HEK293 (cell line): ENCODE data around the gene WNT5B.

ENCODE experiments used
- CTCF ChIA-PET: fragments of 350-600 bp; formaldehyde crosslinking; extraction: SDS; loops from one replicate; lab custom pipeline; 2021; ENCODE audit warnings: antibody characterized with exemption; lab: Yijun Ruan, JAX
- POLR2A ChIA-PET: fragments of 300-600 bp; formaldehyde crosslinking; extraction: SDS; loops from one replicate; lab custom pipeline; 2020; ENCODE audit warnings: antibody characterized with exemption, inconsistent platforms; lab: Yijun Ruan, JAX
- H3K27ac ChIP-seq: fragments of 200-500 bp; sonication (Bioruptor generic); 2 replicates; pipeline ENCODE4 v1.5.1; 2014; ENCODE audit warnings: low read depth, low read length, control low read depth, inconsistent platforms; ENCODE audit errors: extremely low read depth
- H3K36me3 ChIP-seq, 2 experiments: fragments of 200-500 bp in 1 of 2; sonication (Bioruptor generic) in 1 of 2; 1 replicate in 1 of 2; 2 replicates in 1 of 2; pipeline ENCODE4 v1.5.1; 2014 to 2017; ENCODE audit warnings: inconsistent platforms in 2 of 2, low read length in 2 of 2; ENCODE audit not compliant: control insufficient read depth in 2 of 2, insufficient read depth in 1 of 2
- H3K4me1 ChIP-seq: fragments of 200-500 bp; sonication (Bioruptor generic); 2 replicates; pipeline ENCODE4 v1.5.1; 2014; ENCODE audit warnings: mild to moderate bottlenecking, low read length, inconsistent platforms; ENCODE audit not compliant: control insufficient read depth, insufficient read depth
- H3K4me3 ChIP-seq: 2 replicates; pipeline ENCODE4 v1.5.1; 2011; ENCODE audit warnings: low read depth, mild to moderate bottlenecking, control low read depth, low read length, moderate library complexity
- H3K9me3 ChIP-seq: fragments of 200-500 bp; sonication (Bioruptor generic); 2 replicates; pipeline ENCODE4 v1.5.1; 2014; ENCODE audit warnings: low read depth, low read length, inconsistent platforms; ENCODE audit not compliant: control insufficient read depth, insufficient read depth
- AEBP2 ChIP-seq: fragments of 450-650 bp; formaldehyde crosslinking; IDR thresholded peaks from 2 replicates; pipeline ENCODE4 v1.5.1; 2016; ENCODE audit warnings: missing biosample characterization, missing genetic modification characterization, borderline replicate concordance
- BCL6B ChIP-seq: fragments of 450-650 bp; formaldehyde crosslinking; IDR thresholded peaks from 2 replicates; pipeline ENCODE4 v1.5.1; 2017; ENCODE audit warnings: missing biosample characterization, missing genetic modification characterization
- KLF16 ChIP-seq: fragments of 450-650 bp; formaldehyde crosslinking; IDR thresholded peaks from 2 replicates; pipeline ENCODE4 v1.5.1; 2017; ENCODE audit warnings: missing biosample characterization, missing genetic modification characterization
- MZF1 ChIP-seq: fragments of 450-650 bp; formaldehyde crosslinking; IDR thresholded peaks from 2 replicates; pipeline ENCODE4 v1.5.1; 2017; ENCODE audit warnings: missing biosample characterization, missing genetic modification characterization, borderline replicate concordance
- SP2 ChIP-seq: fragments of 450-650 bp; formaldehyde crosslinking; IDR thresholded peaks from 2 replicates; pipeline ENCODE4 v1.5.1; 2016; ENCODE audit warnings: missing biosample characterization, missing genetic modification characterization
- TRIM28 ChIP-seq: IDR thresholded peaks from 2 replicates; pipeline ENCODE4 v1.6.1; 2011; ENCODE audit warnings: low read length, control low read depth, borderline replicate concordance
- YY1 ChIP-seq: fragments of 450-650 bp; formaldehyde crosslinking; IDR thresholded peaks from 2 replicates; pipeline ENCODE4 v1.5.1; 2018; ENCODE audit warnings: missing biosample characterization, missing genetic modification characterization
- ZBTB11 ChIP-seq: fragments of 450-650 bp; formaldehyde crosslinking; conservative IDR thresholded peaks from 2 replicates; pipeline ENCODE4 v1.5.1; 2016; ENCODE audit warnings: low read depth, missing biosample characterization, missing genetic modification characterization
- ZEB2 ChIP-seq: fragments of 450-650 bp; formaldehyde crosslinking; IDR thresholded peaks from 2 replicates; pipeline ENCODE4 v1.5.1; 2016; ENCODE audit warnings: missing biosample characterization, missing genetic modification characterization
- ZNF121 ChIP-seq: fragments of 450-650 bp; formaldehyde crosslinking; IDR thresholded peaks from 2 replicates; pipeline ENCODE4 v1.5.1; 2016; ENCODE audit warnings: missing biosample characterization, missing genetic modification characterization
- ZNF174 ChIP-seq: fragments of 450-650 bp; formaldehyde crosslinking; IDR thresholded peaks from 2 replicates; pipeline ENCODE4 v1.5.0; 2017; ENCODE audit warnings: missing biosample characterization, mild to moderate bottlenecking, missing genetic modification characterization
- ZNF248 ChIP-seq: fragments of 450-650 bp; formaldehyde crosslinking; IDR thresholded peaks from 2 replicates; pipeline ENCODE4 v1.5.1; 2017; ENCODE audit warnings: missing biosample characterization, missing genetic modification characterization
- ZNF274 ChIP-seq, 2 experiments: fragments of 200-500 bp in 1 of 2; fragments of 450-650 bp in 1 of 2; sonication (Bioruptor generic) in 1 of 2; formaldehyde crosslinking in 1 of 2; IDR thresholded peaks; 2 replicates each; pipeline versions ENCODE4 v1.5.1 to v1.6.1; 2014 to 2016; ENCODE audit warnings: borderline replicate concordance in 1 of 2, inconsistent platforms in 1 of 2, low read length in 1 of 2, missing biosample characterization in 1 of 2, missing genetic modification characterization in 1 of 2
- ZNF292 ChIP-seq: fragments of 450-650 bp; formaldehyde crosslinking; IDR thresholded peaks from 2 replicates; pipeline ENCODE4 v1.5.1; 2016; ENCODE audit warnings: low read depth, missing biosample characterization, missing genetic modification characterization, borderline replicate concordance
- ZNF350 ChIP-seq: fragments of 450-650 bp; formaldehyde crosslinking; IDR thresholded peaks from 2 replicates; pipeline ENCODE4 v1.5.0; 2017; ENCODE audit warnings: missing biosample characterization, mild to moderate bottlenecking, missing genetic modification characterization
- ZNF510 ChIP-seq: fragments of 450-650 bp; formaldehyde crosslinking; IDR thresholded peaks from 2 replicates; pipeline ENCODE4 v1.5.1; 2018; ENCODE audit warnings: mild to moderate bottlenecking, missing genetic modification characterization, missing biosample characterization; ENCODE audit not compliant: insufficient replicate concordance
- ZNF513 ChIP-seq: fragments of 450-650 bp; IDR thresholded peaks from 2 replicates; pipeline ENCODE4 v1.5.1; 2018; ENCODE audit warnings: missing biosample characterization, missing genetic modification characterization
- ZNF624 ChIP-seq: fragments of 450-650 bp; formaldehyde crosslinking; IDR thresholded peaks from 2 replicates; pipeline ENCODE4 v1.5.1; 2017; ENCODE audit warnings: missing biosample characterization, missing genetic modification characterization
- ZNF692 ChIP-seq: fragments of 450-650 bp; formaldehyde crosslinking; IDR thresholded peaks from 2 replicates; pipeline ENCODE4 v1.5.1; 2016; ENCODE audit warnings: missing biosample characterization, missing genetic modification characterization
- ZNF777 ChIP-seq: fragments of 450-650 bp; formaldehyde crosslinking; IDR thresholded peaks from 2 replicates; pipeline ENCODE4 v1.5.1; 2017; ENCODE audit warnings: missing biosample characterization, missing genetic modification characterization, borderline replicate concordance

The WNT5B gene

GRCh38 chr12:1692895-1693610 lies 64.0 kb downstream of the WNT5B start:
- H3K36me3 ChIP-seq, result peaks cover 0 to 5% of the 10 kb centered on the region in 2 experiments; a peak in 2 of 3 replicates
- no peak overlapping the region for H3K27ac ChIP-seq
- POLR2A ChIA-PET, result no interaction called here
- peaks cover 24% of the 10 kb centered on the region for H3K4me1 ChIP-seq
- H3K4me3 ChIP-seq, result no peak overlapping the region
- no peaks in the 10 kb centered on the region for H3K9me3 ChIP-seq
- TF ChIP-seq KLF16 (tag by site-specific recombination), result no peak
- no peak for TF ChIP-seq ZNF513 (tag by site-specific recombination)
- no peak for TF ChIP-seq ZNF624 (tag by site-specific recombination)
- no peak for TF ChIP-seq ZNF121
- no peak for TF ChIP-seq ZNF174 (tag by site-specific recombination)
- TF ChIP-seq ZEB2 (tag by site-specific recombination), result no peak
- TF ChIP-seq ZNF777 (tag by site-specific recombination), result no peak
- no peak for TF ChIP-seq AEBP2 (tag by site-specific recombination)
- TF ChIP-seq ZBTB11 (tag by site-specific recombination), result no peak
- no peak for TF ChIP-seq MZF1
- no peak for TF ChIP-seq ZNF248
- no peak for TF ChIP-seq ZNF350
- no peak for TF ChIP-seq ZNF692
- TF ChIP-seq SP2 (tag by site-specific recombination), result no peak
- no peak for TF ChIP-seq TRIM28
- no peak for TF ChIP-seq ZNF510 (tag by site-specific recombination)
- no peak for TF ChIP-seq ZNF292 (tag by site-specific recombination)
- no peak for TF ChIP-seq BCL6B (tag by site-specific recombination)
- no peak for TF ChIP-seq YY1 (tag by site-specific recombination)
- no peak for TF ChIP-seq ZNF274 (IDR thresholded peaks at IDR 0.05; ENCODE audit: low read length)
- TF ChIP-seq ZNF274 (tag by site-specific recombination; IDR thresholded peaks at IDR 0.05; ENCODE audit: borderline replicate concordance), result no peak
- CTCF ChIA-PET, result interaction anchor here (0.6 kb wide), 1 partner anchor 29 kb away, joined by 3 read pairs; no protein-coding TSS in a partner anchor
